Measurements from ENCODE around the gene TCERG1L.

Gene TCERG1L

GRCh38 chr10:131198843-131199242, 112.7 kb downstream of the TCERG1L start:
- Mint-ChIP-seq H3K36me3 (ENCODE audit: low read depth) (no peaks in the 10 kb centered on the region), H3K27ac (no peak overlapping the region), H3K4me3 (no peak overlapping the region), H3K9me3 (peaks cover 2% of the 10 kb centered on the region), H3K4me1 (ENCODE audit: low read depth) (no peaks in the 10 kb centered on the region), H3K27me3 (peaks cover 5% of the 10 kb centered on the region)
- DNase-seq, result no peak

DNA sequence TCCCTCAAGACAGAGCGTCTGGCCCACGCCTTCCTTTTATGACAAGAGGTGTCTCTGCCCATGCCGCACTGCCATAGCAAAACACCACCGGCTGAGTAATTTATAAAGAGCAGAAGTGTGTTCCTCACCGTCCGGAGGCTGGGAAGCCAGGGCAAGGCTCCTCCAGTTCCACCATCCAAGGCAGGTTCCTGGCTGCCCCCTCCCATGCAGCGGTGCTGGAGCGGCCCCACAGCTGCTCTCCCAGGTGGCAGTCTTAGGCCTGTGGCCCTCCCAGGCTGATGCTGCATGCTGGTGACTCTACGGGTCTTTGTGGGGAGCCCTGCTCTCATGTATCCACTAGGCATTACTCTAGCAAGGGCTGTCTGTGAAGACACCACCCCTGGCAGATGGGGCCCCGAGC, 113.1 kb downstream of the TCERG1L start:
- Mint-ChIP-seq H3K4me1 (ENCODE audit: low read depth) (no peaks in the 10 kb centered on the region), H3K27me3 (peaks cover 5% of the 10 kb centered on the region), H3K27ac (no peak overlapping the region), H3K4me3 (no peak overlapping the region), H3K36me3 (ENCODE audit: low read depth) (no peaks in the 10 kb centered on the region), H3K9me3 (peaks cover 2% of the 10 kb centered on the region)
- DNase-seq, result no peak

DNA sequence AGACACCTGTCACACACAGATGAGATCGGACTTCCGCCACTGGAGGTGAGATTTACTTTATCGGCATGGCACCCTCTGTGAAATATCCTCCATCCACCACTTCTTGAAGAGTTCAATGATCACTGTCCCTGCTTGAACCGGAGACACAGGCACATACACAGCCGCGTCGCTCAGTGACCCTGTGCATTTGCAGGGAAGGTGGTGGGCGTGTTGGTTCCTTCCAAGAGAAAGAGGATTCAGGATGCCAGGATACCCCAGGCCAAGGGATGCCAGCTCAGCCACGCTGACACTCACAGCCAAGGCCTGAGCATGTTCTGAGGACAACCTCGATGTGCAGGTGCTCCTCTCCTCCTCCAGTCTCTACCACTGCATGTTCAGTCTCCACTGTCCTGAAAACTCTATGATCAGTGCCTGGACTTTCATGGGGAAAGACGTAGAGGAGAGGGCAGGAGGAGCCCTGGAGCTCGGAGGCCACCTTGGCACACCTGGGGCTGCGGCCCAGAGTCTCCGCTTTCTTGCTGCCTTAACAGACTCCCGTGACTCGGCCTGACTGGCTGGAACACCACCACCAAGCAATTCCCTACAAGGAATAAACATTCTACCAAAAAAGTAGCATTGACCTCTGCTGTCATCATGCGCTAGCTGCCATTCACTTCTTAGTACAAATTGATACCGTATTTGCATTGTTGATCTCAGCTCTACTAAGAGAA, 115.2 kb downstream of the TCERG1L start:
- Mint-ChIP-seq H3K4me3 (no peak overlapping the region), H3K27me3 (peaks cover 5% of the 10 kb centered on the region), H3K36me3 (ENCODE audit: low read depth) (no peaks in the 10 kb centered on the region), H3K9me3 (peaks cover 7% of the 10 kb centered on the region), H3K4me1 (ENCODE audit: low read depth) (no peaks in the 10 kb centered on the region), H3K27ac (no peak overlapping the region)
- no peak for DNase-seq

DNA sequence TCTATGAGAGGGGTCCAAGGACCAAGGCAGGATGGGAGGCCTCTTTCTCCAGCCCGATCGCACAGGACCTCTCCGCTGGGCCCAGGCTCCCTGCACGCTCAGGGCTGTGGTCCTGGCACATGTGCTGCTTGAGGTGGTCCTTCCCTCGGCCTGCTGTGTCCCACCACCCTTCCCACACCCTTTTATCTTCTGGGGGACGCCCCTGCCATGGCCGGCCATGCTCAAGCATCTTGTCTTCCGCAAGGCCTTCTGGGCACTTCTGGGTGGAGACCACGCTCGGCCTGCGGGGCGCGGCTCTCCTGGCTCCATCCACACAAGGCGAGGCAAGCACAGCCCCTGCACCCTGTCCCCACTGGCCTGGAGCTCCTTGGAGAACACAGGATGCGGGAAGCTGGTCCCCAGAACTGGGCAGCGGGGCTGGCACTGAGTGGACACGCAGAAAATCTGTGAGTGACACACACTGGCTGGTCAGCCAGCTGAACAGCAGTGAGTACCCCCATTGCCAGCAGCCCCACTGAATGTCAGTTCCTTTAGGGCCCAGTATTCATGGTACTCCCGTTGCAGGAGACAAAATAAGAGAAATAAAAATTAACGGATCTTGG, 115.9 kb downstream of the TCERG1L start:
- no peaks in the 10 kb centered on the region for H3K4me1 Mint-ChIP-seq (ENCODE audit: low read depth)
- H3K27ac Mint-ChIP-seq, result no peak overlapping the region
- DNase-seq, result no peak
- peaks cover 7% of the 10 kb centered on the region for H3K9me3 Mint-ChIP-seq
- peaks cover 2% of the 10 kb centered on the region for H3K27me3 Mint-ChIP-seq
- no peaks in the 10 kb centered on the region for H3K36me3 Mint-ChIP-seq (ENCODE audit: low read depth)
- no peak overlapping the region for H3K4me3 Mint-ChIP-seq

DNA sequence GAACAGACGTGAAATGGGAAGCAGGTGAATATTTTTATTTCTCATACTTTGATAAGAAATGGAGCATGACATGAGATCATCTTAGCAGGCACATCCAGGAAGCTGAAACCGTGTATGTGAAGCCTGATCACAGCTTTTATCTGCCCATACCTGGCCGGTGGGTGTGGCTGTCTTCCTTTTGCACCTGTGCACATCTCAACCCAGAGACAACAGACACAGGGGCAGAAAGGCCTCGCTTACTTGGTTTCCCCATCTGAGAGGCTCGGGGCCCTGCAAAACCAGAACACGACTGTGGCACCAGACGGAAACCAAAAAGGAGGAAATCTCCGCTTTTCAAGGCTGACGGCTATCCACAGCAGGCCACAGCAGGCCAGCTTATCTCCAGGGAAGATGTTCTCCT, 116.4 kb downstream of the TCERG1L start:
- Mint-ChIP-seq H3K4me1 (ENCODE audit: low read depth) (no peaks in the 10 kb centered on the region), H3K9me3 (peaks cover 7% of the 10 kb centered on the region), H3K27ac (no peak overlapping the region), H3K27me3 (peaks cover 2% of the 10 kb centered on the region), H3K36me3 (ENCODE audit: low read depth) (no peaks in the 10 kb centered on the region), H3K4me3 (no peak overlapping the region)
- no peak for DNase-seq

GRCh38 chr10:131193923-131194322, 117.6 kb downstream of the TCERG1L start:
- H3K9me3 Mint-ChIP-seq, result peaks cover 7% of the 10 kb centered on the region
- no peak for DNase-seq
- no peaks in the 10 kb centered on the region for H3K4me1 Mint-ChIP-seq (ENCODE audit: low read depth)
- no peaks in the 10 kb centered on the region for H3K36me3 Mint-ChIP-seq (ENCODE audit: low read depth)
- no peak overlapping the region for H3K27ac Mint-ChIP-seq
- no peaks in the 10 kb centered on the region for H3K27me3 Mint-ChIP-seq
- H3K4me3 Mint-ChIP-seq, result no peak overlapping the region

GRCh38 chr10:131188494-131188893, 123.0 kb downstream of the TCERG1L start:
- Mint-ChIP-seq H3K9me3 (peaks cover 7% of the 10 kb centered on the region), H3K27me3 (no peaks in the 10 kb centered on the region), H3K4me3 (no peak overlapping the region), H3K36me3 (ENCODE audit: low read depth) (no peaks in the 10 kb centered on the region), H3K27ac (no peak overlapping the region), H3K4me1 (ENCODE audit: low read depth) (no peaks in the 10 kb centered on the region)
- no peak for DNase-seq

GRCh38 chr10:131187926-131188325, 123.6 kb downstream of the TCERG1L start:
- H3K4me1 Mint-ChIP-seq (ENCODE audit: low read depth), result no peaks in the 10 kb centered on the region
- no peaks in the 10 kb centered on the region for H3K36me3 Mint-ChIP-seq (ENCODE audit: low read depth)
- no peaks in the 10 kb centered on the region for H3K27me3 Mint-ChIP-seq
- DNase-seq, result no peak
- H3K27ac Mint-ChIP-seq, result no peak overlapping the region
- H3K9me3 Mint-ChIP-seq, result peaks cover 7% of the 10 kb centered on the region
- no peak overlapping the region for H3K4me3 Mint-ChIP-seq

DNA sequence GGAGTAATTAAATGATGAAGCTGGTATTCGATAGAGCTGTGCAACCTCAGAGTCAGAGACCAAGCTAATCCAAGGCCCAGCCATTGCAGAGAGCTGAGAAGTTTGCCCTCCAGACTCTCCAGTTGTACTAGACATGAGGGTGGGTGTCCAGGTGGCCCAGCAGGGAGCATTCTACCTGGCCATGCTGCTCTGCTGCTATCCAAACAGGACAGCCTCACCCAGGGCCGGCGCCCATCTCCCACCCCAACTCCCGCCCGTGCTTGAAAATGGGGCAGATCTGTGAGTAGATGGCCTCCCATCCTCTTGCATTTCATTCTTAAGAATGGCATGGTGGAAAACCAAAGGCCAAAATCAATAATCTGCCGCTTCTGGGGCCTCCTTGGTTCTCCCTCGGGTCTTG, 124.2 kb downstream of the TCERG1L start:
- no peaks in the 10 kb centered on the region for H3K27me3 Mint-ChIP-seq
- no peak overlapping the region for H3K27ac Mint-ChIP-seq
- H3K9me3 Mint-ChIP-seq, result peaks cover 3% of the 10 kb centered on the region
- no peak overlapping the region for H3K4me3 Mint-ChIP-seq
- no peak for DNase-seq
- H3K4me1 Mint-ChIP-seq (ENCODE audit: low read depth), result no peaks in the 10 kb centered on the region
- H3K36me3 Mint-ChIP-seq (ENCODE audit: low read depth), result no peaks in the 10 kb centered on the region

- Mint-ChIP-seq H3K27ac (no peak overlapping the region), H3K4me3 (no peak overlapping the region), H3K27me3 (no peaks in the 10 kb centered on the region), H3K36me3 (ENCODE audit: low read depth) (no peaks in the 10 kb centered on the region), H3K9me3 (no peaks in the 10 kb centered on the region), H3K4me1 (ENCODE audit: low read depth) (no peaks in the 10 kb centered on the region)
- no peak for DNase-seq
These were observed 124.8 kb downstream of the TCERG1L start for GRCh38 chr10:131186547-131187253.

DNA sequence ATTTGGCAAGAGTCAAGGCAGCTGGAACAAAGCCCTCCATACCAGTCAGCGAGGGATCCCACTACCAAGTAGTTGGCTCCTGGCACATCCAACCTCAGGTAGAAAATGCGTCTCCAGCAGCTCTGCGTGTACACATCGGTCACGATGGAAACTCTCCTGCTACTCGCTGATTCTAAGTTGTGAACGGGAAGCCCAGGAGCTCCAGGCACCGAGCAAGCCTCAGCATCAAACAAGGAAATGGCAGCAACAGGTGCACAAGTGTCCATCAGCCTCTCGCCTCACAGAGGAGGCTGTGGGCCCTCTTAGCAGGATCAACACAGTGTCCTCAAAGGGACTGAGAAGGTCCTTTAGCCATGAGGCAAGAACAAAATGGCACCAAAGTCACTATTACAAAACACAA, 127.0 kb downstream of the TCERG1L start:
- H3K27me3 Mint-ChIP-seq, result no peaks in the 10 kb centered on the region
- no peak overlapping the region for H3K27ac Mint-ChIP-seq
- no peaks in the 10 kb centered on the region for H3K36me3 Mint-ChIP-seq (ENCODE audit: low read depth)
- no peak overlapping the region for H3K4me3 Mint-ChIP-seq
- DNase-seq, result no peak
- H3K9me3 Mint-ChIP-seq, result no peaks in the 10 kb centered on the region
- H3K4me1 Mint-ChIP-seq (ENCODE audit: low read depth), result no peaks in the 10 kb centered on the region

DNA sequence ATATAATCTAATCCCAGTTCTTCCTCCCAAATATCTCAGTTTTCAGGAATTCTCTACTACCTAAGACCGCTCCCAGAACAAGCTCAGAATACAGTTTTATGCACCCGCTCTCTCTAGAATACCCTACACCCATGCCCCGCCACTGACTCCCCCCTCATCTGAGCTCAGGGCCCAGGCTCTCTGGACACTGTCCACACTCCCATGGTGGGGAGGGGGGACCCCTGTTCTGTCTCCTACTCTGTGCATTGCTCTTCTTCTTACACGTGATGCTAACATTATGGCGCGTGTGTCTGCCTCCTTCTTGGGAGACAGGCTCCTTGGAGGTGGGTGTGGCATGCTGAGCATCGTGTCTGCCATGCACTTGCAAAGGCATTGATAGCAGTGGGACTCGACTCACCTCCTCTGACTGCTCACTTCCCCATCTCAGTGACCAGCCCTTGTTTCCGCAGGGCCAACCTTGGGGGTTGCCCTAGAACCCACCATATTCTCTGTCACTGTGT, 127.9 kb downstream of the TCERG1L start:
- Mint-ChIP-seq H3K27me3 (no peaks in the 10 kb centered on the region), H3K27ac (no peak overlapping the region), H3K36me3 (ENCODE audit: low read depth) (no peaks in the 10 kb centered on the region), H3K4me1 (ENCODE audit: low read depth) (no peaks in the 10 kb centered on the region), H3K4me3 (no peak overlapping the region), H3K9me3 (no peaks in the 10 kb centered on the region)
- DNase-seq, result no peak

- no peak for DNase-seq
- Mint-ChIP-seq H3K36me3 (ENCODE audit: low read depth) (no peaks in the 10 kb centered on the region), H3K27ac (no peak overlapping the region), H3K4me1 (ENCODE audit: low read depth) (no peaks in the 10 kb centered on the region), H3K9me3 (no peaks in the 10 kb centered on the region), H3K4me3 (no peak overlapping the region), H3K27me3 (no peaks in the 10 kb centered on the region)
These were observed 130.1 kb downstream of the TCERG1L start for GRCh38 chr10:131181456-131181855.

GRCh38 chr10:131180740-131181415, 130.6 kb downstream of the TCERG1L start:
- Mint-ChIP-seq H3K27ac (no peak overlapping the region), H3K4me1 (ENCODE audit: low read depth) (no peaks in the 10 kb centered on the region), H3K36me3 (ENCODE audit: low read depth) (no peaks in the 10 kb centered on the region), H3K27me3 (no peaks in the 10 kb centered on the region), H3K4me3 (no peak overlapping the region), H3K9me3 (no peaks in the 10 kb centered on the region)
- DNase-seq, result no peak

Data from activated T-cell treated with anti-CD3 and anti-CD28 coated beads, Interleukin-2, amount 50 U/mL, for 24 hours (primary cell).